Small intestine (tissue), 7 donors: ENCODE results near the gene VIPAS39. TPM values are rescaled to one million over a fixed set of nuclear protein-coding genes. Genes with fewer than 3 reads are reported as not detected.
A peak's percentile ranks its signal among the peaks of the same experiment; 100 is the strongest.

ENCODE experiments used
- DNase-seq, 2 donors: peaks; one replicate each; pipeline versions ENCODE4 v3.0.0 to v3.0.0-alpha.2; 2013
- FAIRE-seq: peaks from 2 replicates; lab custom pipeline; 2012; peaks lifted over from hg19 to GRCh38; lab: Jason Lieb, UNC
- H3K27ac ChIP-seq, 3 donors: one replicate each; pipeline ENCODE4 v1.5.1; 2013; ENCODE audit warnings: low read length in 2 of 3, mild to moderate bottlenecking in 2 of 3, control low read depth in 1 of 3, inconsistent platforms in 1 of 3, low read depth in 1 of 3, moderate library complexity in 1 of 3
- H3K27me3 ChIP-seq, 3 donors: one replicate each; pipeline ENCODE4 v1.6.1; 2013; ENCODE audit warnings: low read length in 3 of 3, inconsistent platforms in 1 of 3; ENCODE audit not compliant: control insufficient read depth in 3 of 3, insufficient read depth in 3 of 3
- H3K36me3 ChIP-seq, 3 donors: one replicate each; pipeline ENCODE4 v1.6.1; 2013; ENCODE audit warnings: low read length in 3 of 3, inconsistent platforms in 1 of 3, low read depth in 1 of 3, mild to moderate bottlenecking in 1 of 3, moderate library complexity in 1 of 3; ENCODE audit not compliant: control insufficient read depth in 3 of 3, insufficient read depth in 2 of 3
- H3K4me1 ChIP-seq, 3 donors: one replicate each; pipeline ENCODE4 v1.6.1; 2013; ENCODE audit warnings: low read length in 2 of 3, inconsistent platforms in 1 of 3, low read depth in 1 of 3, mild to moderate bottlenecking in 1 of 3, moderate library complexity in 1 of 3; ENCODE audit not compliant: control insufficient read depth in 3 of 3, insufficient read depth in 2 of 3
- H3K4me3 ChIP-seq, 3 donors: one replicate each; pipeline ENCODE4 v1.5.1; 2013; ENCODE audit warnings: low read length in 3 of 3, control low read depth in 1 of 3, inconsistent platforms in 1 of 3, low read depth in 1 of 3, mild to moderate bottlenecking in 1 of 3, moderate library complexity in 1 of 3
- H3K9me3 ChIP-seq, 2 donors: one replicate each; pipeline ENCODE4 v1.6.1; 2013; ENCODE audit warnings: low read depth in 1 of 2, low read length in 1 of 2; ENCODE audit not compliant: control insufficient read depth in 2 of 2, insufficient read depth in 1 of 2
- whole genome bisulfite sequencing, 3 donors: extraction: QIAGEN DNeasy Blood & Tissue Kit; methylation state at CpG; one replicate each; pipeline ENCODE4 v1.1.7; 2013; 5-methylcytosine and 5-hydroxymethylcytosine counted together
- polyA plus RNA-seq, 4 donors: library from polyadenylated mRNA; stranded (reverse) in 3 of 4; unstranded in 1 of 4; fragments of 200-250 nt in 3 of 4; fragments of 120-200 nt in 1 of 4; gene quantifications; one replicate each; pipeline versions ENCODE4 v1.2.1 to v1.2.3, GENCODE V29; 2013
- donor health status: healthy with polysubstance abuse.
- donor health status: control.
- donor health status: control.
- donor health status: Bipolar disorder and iron deficiency.
- donor health status: healthy.

VIPAS39 gene
- polyA plus RNA-seq, 4 donors, result 9.5 to 27.3 (median 12.7) TPM

- Histone ChIP-seq H3K4me3 (peak within 1 kb of the TSS; percentile 87 to 96 (median 89)), H3K27me3 (no peaks in the 10 kb centered on the region), H3K4me1 (peaks cover 0 to 12% (median 0%) of the 10 kb centered on the region in 3 donors), H3K36me3 (no peaks in the 10 kb centered on the region), H3K27ac (peak within 1 kb of the TSS; percentile 66 to 89 (median 79)), H3K9me3 (no peaks in the 10 kb centered on the region)
- peak; percentile 81 to 94 for DNase-seq
- WGBS, 3 donors, result 0% methylated on average over 57 to 69 of the region's 69 CpGs
- FAIRE-seq, result no peak
Measured at GRCh38 chr14:77376771-77377501, 80.5 kb downstream of the VIPAS39 start, which contains the start of the genes SAMD15 and TMED8. Gene SAMD15, plus strand, starts transcription at chr14:77377379. Its CDS starts 40 bp downstream, at chr14:77377419. Gene TMED8, minus strand, starts transcription at chr14:77377094. Its CDS starts 41 bp downstream, at chr14:77377053.

Other genes starting within 250 kb of the VIPAS39 start
- gene NGB, start 186.4 kb downstream of the VIPAS39 start, polyA plus RNA-seq, result under 1 TPM in 2 of 4 donors, not detected in 2; 0.09 to 0.81 TPM
- 10 to 100 TPM in 3 of 4 donors, 1 to 10 TPM in 1; 9.7 to 13.3 (median 10.7) TPM for gene POMT2, start 136.7 kb downstream of the VIPAS39 start, polyA plus RNA-seq
- 10 to 100 TPM; 30.7 to 45.1 (median 37.2) TPM for gene GSTZ1, start 136.6 kb downstream of the VIPAS39 start, polyA plus RNA-seq
- gene TMED8, start 80.5 kb downstream of the VIPAS39 start, polyA plus RNA-seq, result 10 to 100 TPM in 1 of 4 donors, 1 to 10 TPM in 3; 1.9 to 14.0 (median 3.2) TPM
- 1 to 10 TPM in 1 of 4 donors, under 1 TPM in 1, not detected in 2; 0.52 to 1.0 TPM for gene SAMD15, start 80.2 kb downstream of the VIPAS39 start, polyA plus RNA-seq
- under 1 TPM; 0.12 to 0.68 (median 0.36) TPM for gene NOXRED1, start 34.1 kb downstream of the VIPAS39 start, polyA plus RNA-seq
- 100 to 1,000 TPM in 1 of 4 donors, 10 to 100 TPM in 3; 57.3 to 108 (median 85.8) TPM for gene AHSA1, start 492 bp upstream of the VIPAS39 start, polyA plus RNA-seq
- under 1 TPM in 2 of 4 donors, not detected in 2; 0.01 to 0.03 TPM for gene ISM2, start 41.2 kb upstream of the VIPAS39 start, polyA plus RNA-seq
- gene SPTLC2, start 159.0 kb upstream of the VIPAS39 start, polyA plus RNA-seq, result 10 to 100 TPM in 2 of 4 donors, 1 to 10 TPM in 2; 5.9 to 27.5 (median 15.2) TPM